ENCODE data around the gene SASH1. TPM values are rescaled to one million over a fixed set of nuclear protein-coding genes. Genes with fewer than 3 reads are reported as not detected.

Gene SASH1
- total and polyA plus RNA-seq, 9 donors, result 8.6 to 35.2 (median 18.2) TPM

DNA sequence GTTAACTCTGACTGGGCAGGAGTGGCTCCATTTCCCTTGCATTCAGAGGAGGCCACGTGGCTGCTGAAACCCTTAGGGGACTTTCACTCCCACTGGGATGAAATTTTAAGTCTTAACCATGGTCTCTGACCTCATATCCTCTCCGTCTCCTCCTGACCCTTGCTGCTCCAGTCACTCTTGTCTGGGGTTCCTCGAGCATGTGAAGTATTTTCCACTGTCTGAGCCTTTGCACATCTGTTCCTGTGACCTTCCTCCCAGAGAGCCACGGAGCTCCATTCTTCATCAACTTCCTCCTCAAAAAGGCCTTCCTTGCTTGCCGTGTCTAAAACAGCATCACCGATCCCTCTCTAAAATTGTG lies 251.2 kb downstream of the SASH1 start:
- TF ChIP-seq EP300 (IDR thresholded peaks at IDR 0.05) (no peak), POLR2A (IDR thresholded peaks at IDR 0.05) (no peak)
- TF ChIP-seq, protein P1, sequence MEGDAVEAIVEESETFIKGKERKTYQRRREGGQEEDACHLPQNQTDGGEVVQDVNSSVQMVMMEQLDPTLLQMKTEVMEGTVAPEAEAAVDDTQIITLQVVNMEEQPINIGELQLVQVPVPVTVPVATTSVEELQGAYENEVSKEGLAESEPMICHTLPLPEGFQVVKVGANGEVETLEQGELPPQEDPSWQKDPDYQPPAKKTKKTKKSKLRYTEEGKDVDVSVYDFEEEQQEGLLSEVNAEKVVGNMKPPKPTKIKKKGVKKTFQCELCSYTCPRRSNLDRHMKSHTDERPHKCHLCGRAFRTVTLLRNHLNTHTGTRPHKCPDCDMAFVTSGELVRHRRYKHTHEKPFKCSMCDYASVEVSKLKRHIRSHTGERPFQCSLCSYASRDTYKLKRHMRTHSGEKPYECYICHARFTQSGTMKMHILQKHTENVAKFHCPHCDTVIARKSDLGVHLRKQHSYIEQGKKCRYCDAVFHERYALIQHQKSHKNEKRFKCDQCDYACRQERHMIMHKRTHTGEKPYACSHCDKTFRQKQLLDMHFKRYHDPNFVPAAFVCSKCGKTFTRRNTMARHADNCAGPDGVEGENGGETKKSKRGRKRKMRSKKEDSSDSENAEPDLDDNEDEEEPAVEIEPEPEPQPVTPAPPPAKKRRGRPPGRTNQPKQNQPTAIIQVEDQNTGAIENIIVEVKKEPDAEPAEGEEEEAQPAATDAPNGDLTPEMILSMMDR (IDR thresholded peaks at IDR 0.05), result no peak
- H3K4me3 ChIP-seq, result no peak overlapping the region
- intact Hi-C loops (cut with DNase I), result no loop called here
- H3K27ac ChIP-seq, result no peak overlapping the region
- WGBS, 3 donors, result 58 to 70% (median 63%) methylated on average over 6 of the region's 6 CpGs
- no peaks in the 10 kb centered on the region for H3K9me3 ChIP-seq
- no peaks in the 10 kb centered on the region for H3K27me3 ChIP-seq
- H3K4me1 ChIP-seq (ENCODE audit: insufficient read depth), result peaks cover 2% of the 10 kb centered on the region
- no peaks in the 10 kb centered on the region for H3K36me3 ChIP-seq
- DNase-seq, result no peak

- intact Hi-C loops (cut with DNase I), result no loop called here
These were observed 252.9 kb downstream of the SASH1 start for GRCh38 chr6:148595550-148595949.

GRCh38 chr6:148596891-148597455 lies 254.3 kb downstream of the SASH1 start:
- TF ChIP-seq EP300 (IDR thresholded peaks at IDR 0.05), result no peak
- TF ChIP-seq POLR2A (IDR thresholded peaks at IDR 0.05), result no peak
- TF ChIP-seq, protein P1 (IDR thresholded peaks at IDR 0.05), result no peak
- Histone ChIP-seq H3K4me3 (no peak overlapping the region), H3K36me3 (no peaks in the 10 kb centered on the region), H3K27me3 (no peaks in the 10 kb centered on the region), H3K4me1 (ENCODE audit: insufficient read depth) (peaks cover 2% of the 10 kb centered on the region), H3K9me3 (no peaks in the 10 kb centered on the region), H3K27ac (no peak overlapping the region)
- intact Hi-C loops (cut with DNase I), result no loop called here
- WGBS, 3 donors, result 76 to 88% (median 77%) methylated on average over 3 of the region's 3 CpGs
- DNase-seq, result no peak

More at GRCh38 chr6:148595550-148595949, 252.9 kb downstream of the SASH1 start:
- H3K36me3 ChIP-seq, result no peaks in the 10 kb centered on the region
- no peaks in the 10 kb centered on the region for H3K27me3 ChIP-seq
- 68 to 70% (median 69%) methylated on average over 6 of the region's 6 CpGs for WGBS, 3 donors
- no peak overlapping the region for H3K4me3 ChIP-seq
- H3K9me3 ChIP-seq, result no peaks in the 10 kb centered on the region
- H3K4me1 ChIP-seq (ENCODE audit: insufficient read depth), result peaks cover 2% of the 10 kb centered on the region
- TF ChIP-seq EP300 (IDR thresholded peaks at IDR 0.05) (no peak), POLR2A (IDR thresholded peaks at IDR 0.05) (no peak)
- TF ChIP-seq, protein P1 (IDR thresholded peaks at IDR 0.05), result no peak
- no peak overlapping the region for H3K27ac ChIP-seq
- no peak for DNase-seq

DNA sequence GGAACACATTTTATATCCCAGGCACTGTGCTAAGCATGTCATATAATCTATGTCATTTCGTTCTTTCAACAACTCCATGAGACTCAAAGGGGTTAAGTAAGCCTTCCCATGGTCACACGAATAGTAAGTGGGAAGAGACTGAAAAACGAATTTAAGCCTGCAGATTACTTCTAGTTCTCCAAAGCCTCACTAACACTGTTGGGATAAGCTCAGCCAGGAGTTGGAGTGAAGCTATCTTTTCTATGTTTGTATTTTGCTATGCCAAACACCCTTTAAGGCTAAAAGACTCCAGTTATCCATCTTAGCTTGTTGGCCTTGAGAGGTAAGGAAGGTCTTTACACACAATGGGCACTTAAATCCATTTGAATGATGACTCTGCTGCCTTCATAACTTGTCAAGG lies 256.1 kb downstream of the SASH1 start:
- Histone ChIP-seq H3K36me3 (no peaks in the 10 kb centered on the region), H3K27me3 (no peaks in the 10 kb centered on the region), H3K4me3 (no peak overlapping the region), H3K4me1 (ENCODE audit: insufficient read depth) (no peaks in the 10 kb centered on the region), H3K27ac (no peak overlapping the region), H3K9me3 (no peaks in the 10 kb centered on the region)
- WGBS, 3 donors, result 13 to 19% (median 16%) methylated on average over 3 of the region's 3 CpGs
- TF ChIP-seq POLR2A (IDR thresholded peaks at IDR 0.05), result no peak
- TF ChIP-seq EP300 (IDR thresholded peaks at IDR 0.05), result no peak
- TF ChIP-seq, protein P1 (IDR thresholded peaks at IDR 0.05), result no peak
- DNase-seq, result no peak
- intact Hi-C loops (cut with DNase I), result no loop called here

Measured in ovary (tissue), 9 donors.